NOMO-1 (cell line): Measurements from ENCODE around the gene RABGAP1L.
A peak's percentile ranks its signal among the peaks of the same experiment; 100 is the strongest.
"Not testable (repeated sequence)": the region's sequence is repeated elsewhere in the genome, so short reads cannot be mapped to it uniquely, and the experiment has no call there.

Source experiments
- DNase-seq, 2 experiments: peaks; one replicate each; lab custom pipeline; 2025; ENCODE audit not compliant: unreplicated experiment in 2 of 2; lab: John Stamatoyannopoulos, UW

Gene RABGAP1L

GRCh38 chr1:174286042-174286441, 126.7 kb downstream of the RABGAP1L start:
- DNase-seq: no peak

- DNase-seq: no peak
These were observed 130.5 kb downstream of the RABGAP1L start for GRCh38 chr1:174289644-174290310.

- no peak for DNase-seq
These were observed 131.7 kb downstream of the RABGAP1L start for GRCh38 chr1:174291059-174291458.

GRCh38 chr1:174296309-174296708, 137.0 kb downstream of the RABGAP1L start:
- no peak for DNase-seq

GRCh38 chr1:174297351-174297750, 138.0 kb downstream of the RABGAP1L start:
- DNase-seq: no peak

- DNase-seq: no peak
These were observed 142.2 kb downstream of the RABGAP1L start for GRCh38 chr1:174301295-174302077.

GRCh38 chr1:174308604-174309003, 149.3 kb downstream of the RABGAP1L start:
- no peak for DNase-seq

- DNase-seq: no peak
These were observed 150.2 kb downstream of the RABGAP1L start for GRCh38 chr1:174309490-174309889.

GRCh38 chr1:174314433-174314832, 155.1 kb downstream of the RABGAP1L start:
- DNase-seq: peak; percentile 6 to 67

GRCh38 chr1:174315239-174315638, 155.9 kb downstream of the RABGAP1L start:
- no peak for DNase-seq

- not testable (repeated sequence) for DNase-seq
These were observed 161.6 kb downstream of the RABGAP1L start for GRCh38 chr1:174320897-174321296.

- DNase-seq: no peak
These were observed 163.0 kb downstream of the RABGAP1L start for GRCh38 chr1:174322202-174322862.

- no peak for DNase-seq
These were observed 165.2 kb downstream of the RABGAP1L start for GRCh38 chr1:174324493-174324892.

GRCh38 chr1:174324939-174325338, 165.6 kb downstream of the RABGAP1L start:
- peak in 1 of 2 experiments; percentile 5 for DNase-seq

- no peak for DNase-seq
These were observed 167.0 kb downstream of the RABGAP1L start for GRCh38 chr1:174326278-174326677.

- DNase-seq: no peak
These were observed 174.1 kb downstream of the RABGAP1L start for GRCh38 chr1:174333437-174333836.

- DNase-seq: no peak
These were observed 177.8 kb downstream of the RABGAP1L start for GRCh38 chr1:174337000-174337681.

GRCh38 chr1:174340404-174340803, 181.1 kb downstream of the RABGAP1L start:
- DNase-seq: not testable (repeated sequence)

- DNase-seq: peak; percentile 30 to 84
These were observed 184.8 kb downstream of the RABGAP1L start for GRCh38 chr1:174344162-174344561.

GRCh38 chr1:174352117-174352516, 192.8 kb downstream of the RABGAP1L start:
- no peak for DNase-seq
